H1 (cell line): ENCODE results near the gene SERPINB6. TPM values are rescaled to one million over a fixed set of nuclear protein-coding genes. Genes with fewer than 3 reads are reported as not detected.

ENCODE experiments used
- CTCF ChIA-PET: fragments of 300-600 bp; sonication (Branson Sonifier 250); formaldehyde crosslinking; loops from one replicate; lab custom pipeline; 2021; ENCODE audit not compliant: partially characterized antibody; lab: Charles Lee
- POLR2A ChIA-PET: fragments of 300-600 bp; sonication (Branson Sonifier 250); formaldehyde crosslinking; loops from one replicate; lab custom pipeline; 2021; ENCODE audit warnings: inconsistent platforms; ENCODE audit not compliant: partially characterized antibody; lab: Charles Lee
- DNase-seq, 2 experiments: peaks; one replicate each; pipeline versions ENCODE4 v3.0.0 to v3.0.0-alpha.2; 2010 to 2022; ENCODE audit warnings: low spot score in 2 of 2, low read depth in 1 of 2, mixed read lengths in 1 of 2
- FAIRE-seq: peaks from 2 replicates; lab custom pipeline; 2011; peaks lifted over from hg19 to GRCh38; lab: Jason Lieb, UNC
- H2AFZ ChIP-seq: 2 replicates; pipeline ENCODE4 v1.8.1; 2012; ENCODE audit warnings: low read length, inconsistent platforms
- H2AK5ac ChIP-seq: 2 replicates; pipeline ENCODE4 v1.6.1; 2013; ENCODE audit warnings: low read depth, low read length
- H2BK120ac ChIP-seq: replicated peaks from 2 replicates; pipeline ENCODE3; 2013; ENCODE audit warnings: low read depth, low read length, inconsistent platforms
- H2BK12ac ChIP-seq: 2 replicates; pipeline ENCODE4 v1.6.1; 2013; ENCODE audit warnings: low read depth, low read length
- H2BK15ac ChIP-seq: 2 replicates; pipeline ENCODE4 v1.6.1; 2013; ENCODE audit warnings: low read length
- H2BK20ac ChIP-seq: 2 replicates; pipeline ENCODE4 v1.6.1; 2013; ENCODE audit warnings: low read length
- H2BK5ac ChIP-seq: 2 replicates; pipeline ENCODE4 v1.6.1; 2013; ENCODE audit warnings: low read depth, low read length
- H3K14ac ChIP-seq: 2 replicates; pipeline ENCODE4 v1.6.1; 2013; ENCODE audit warnings: inconsistent platforms; ENCODE audit not compliant: insufficient read length
- H3K18ac ChIP-seq: 2 replicates; pipeline ENCODE4 v1.6.1; 2013; ENCODE audit warnings: low read length; ENCODE audit errors: extremely low read depth
- H3K23ac ChIP-seq: 2 replicates; pipeline ENCODE4 v1.6.1; 2013; ENCODE audit warnings: inconsistent platforms; ENCODE audit not compliant: insufficient read length
- H3K23me2 ChIP-seq: 2 replicates; pipeline ENCODE4 v1.6.1; 2013; ENCODE audit warnings: low read depth, low read length
- H3K27ac ChIP-seq: 2 replicates; pipeline ENCODE4 v1.6.1; 2011; ENCODE audit warnings: low read depth, low read length, inconsistent platforms
- H3K27me3 ChIP-seq, 4 experiments: replicated peaks in 1 of 4; 1 replicate in 1 of 4; 2 replicates in 3 of 4; pipeline versions ENCODE4 v1.6.1 to v1.8.1; 2011 to 2013; ENCODE audit warnings: low read length in 3 of 4, mild to moderate bottlenecking in 3 of 4, inconsistent platforms in 2 of 4, mixed read lengths in 2 of 4, moderate library complexity in 1 of 4; ENCODE audit not compliant: control insufficient read depth in 3 of 4, insufficient read depth in 3 of 4; ENCODE audit errors: extremely low read depth in 1 of 4
- H3K36me3 ChIP-seq, 4 experiments: 2 replicates each; pipeline versions ENCODE4 v1.6.1 to v1.8.1; 2011 to 2013; ENCODE audit warnings: mild to moderate bottlenecking in 4 of 4, low read length in 3 of 4, moderate library complexity in 2 of 4, control low read depth in 1 of 4, inconsistent platforms in 1 of 4; ENCODE audit not compliant: insufficient read depth in 4 of 4, control insufficient read depth in 2 of 4
- H3K4ac ChIP-seq: replicated peaks from 2 replicates; pipeline ENCODE3; 2013; ENCODE audit warnings: low read length, low read depth, mixed read lengths, inconsistent platforms; ENCODE audit not compliant: insufficient read length
- H3K4me1 ChIP-seq, 4 experiments: replicated peaks in 1 of 4; 1 replicate in 1 of 4; 2 replicates in 3 of 4; pipeline versions ENCODE4 v1.6.1 to v1.8.1; 2011 to 2013; ENCODE audit warnings: low read length in 3 of 4, inconsistent platforms in 2 of 4, mixed read lengths in 1 of 4; ENCODE audit not compliant: insufficient read depth in 4 of 4, control insufficient read depth in 3 of 4
- H3K4me2 ChIP-seq, 2 experiments: 2 replicates each; pipeline versions ENCODE4 v1.6.1 to v1.8.1; 2011 to 2013; ENCODE audit warnings: low read depth in 2 of 2, low read length in 2 of 2, control low read depth in 1 of 2, inconsistent platforms in 1 of 2, mild to moderate bottlenecking in 1 of 2; ENCODE audit not compliant: insufficient read depth in 1 of 2
- H3K4me3 ChIP-seq, 4 experiments: fragments of 200-600, 300-600 bp in 1 of 4; sonication (generic), shearing (Covaris generic), sonication (Bioruptor Twin) in 1 of 4; 2 replicates each; pipeline versions ENCODE4 v1.5.1 to v1.8.1; 2011 to 2016; ENCODE audit warnings: low read length in 4 of 4, low read depth in 3 of 4, control low read depth in 2 of 4, inconsistent platforms in 2 of 4, mild to moderate bottlenecking in 2 of 4, mixed read lengths in 1 of 4, moderate library complexity in 1 of 4; ENCODE audit not compliant: insufficient read depth in 2 of 4; ENCODE audit errors: extremely low read depth in 1 of 4
- H3K56ac ChIP-seq: replicated peaks from 2 replicates; pipeline ENCODE3; 2013; ENCODE audit warnings: low read depth, mild to moderate bottlenecking, mixed read lengths, low read length, inconsistent platforms; ENCODE audit not compliant: insufficient read length
- H3K79me1 ChIP-seq: 2 replicates; pipeline ENCODE4 v1.6.1; 2013; ENCODE audit warnings: low read depth, low read length, control low read depth
- H3K79me2 ChIP-seq, 2 experiments: 2 replicates each; pipeline versions ENCODE4 v1.6.1 to v1.8.1; 2012 to 2013; ENCODE audit warnings: low read length in 2 of 2, mild to moderate bottlenecking in 2 of 2, inconsistent platforms in 1 of 2; ENCODE audit not compliant: insufficient read depth in 2 of 2, control insufficient read depth in 1 of 2
- H3K9ac ChIP-seq, 4 experiments: replicated peaks in 1 of 4; 1 replicate in 1 of 4; 2 replicates in 3 of 4; pipeline versions ENCODE4 v1.6.1 to v1.8.1; 2011 to 2013; ENCODE audit warnings: low read depth in 3 of 4, low read length in 3 of 4, control low read depth in 2 of 4, mild to moderate bottlenecking in 2 of 4, moderate library complexity in 2 of 4, inconsistent platforms in 1 of 4; ENCODE audit errors: extremely low read depth in 1 of 4
- H3K9me3 ChIP-seq, 2 experiments: 2 replicates each; pipeline versions ENCODE4 v1.6.1 to v1.8.1; 2012 to 2013; ENCODE audit warnings: mild to moderate bottlenecking in 2 of 2, moderate library complexity in 2 of 2, control low read depth in 1 of 2, inconsistent platforms in 1 of 2, low read depth in 1 of 2, low read length in 1 of 2, mixed read lengths in 1 of 2; ENCODE audit not compliant: insufficient read depth in 2 of 2
- H4K20me1 ChIP-seq, 2 experiments: replicated peaks in 1 of 2; 2 replicates each; pipeline versions ENCODE3 to v1.8.1; 2011 to 2013; ENCODE audit warnings: inconsistent platforms in 2 of 2, low read length in 2 of 2, mild to moderate bottlenecking in 1 of 2; ENCODE audit not compliant: insufficient read depth in 2 of 2, control insufficient read depth in 1 of 2
- H4K5ac ChIP-seq: 2 replicates; pipeline ENCODE4 v1.6.1; 2013; ENCODE audit warnings: low read length, low read depth, mixed read lengths, inconsistent platforms; ENCODE audit not compliant: insufficient read length
- H4K8ac ChIP-seq: 2 replicates; pipeline ENCODE4 v1.8.0; 2013; ENCODE audit warnings: mild to moderate bottlenecking, moderate library complexity, low read length, inconsistent platforms; ENCODE audit not compliant: insufficient read depth; ENCODE audit errors: extremely low read depth
- H4K91ac ChIP-seq: replicated peaks from 2 replicates; pipeline ENCODE3; 2013; ENCODE audit warnings: low read length, mixed read lengths, inconsistent platforms; ENCODE audit not compliant: insufficient read length
- CBX8 ChIP-seq: fragments of 300-800, 300-1000 bp; sonication (generic); IDR thresholded peaks from 2 replicates; pipeline ENCODE4 v1.7.1; 2016; ENCODE audit warnings: low read depth, low read length, borderline replicate concordance
- CEBPB ChIP-seq: IDR thresholded peaks from 2 replicates; pipeline ENCODE4 v1.6.1; 2012; ENCODE audit warnings: low read depth, low read length
- HDAC2 ChIP-seq, 2 experiments: fragments of 300-600 bp in 1 of 2; sonication (generic) in 1 of 2; IDR thresholded peaks; 2 replicates each; pipeline ENCODE4 v1.6.1; 2011 to 2012; ENCODE audit warnings: low read depth in 2 of 2, low read length in 2 of 2, mild to moderate bottlenecking in 2 of 2, moderate library complexity in 2 of 2, borderline replicate concordance in 1 of 2, inconsistent platforms in 1 of 2
- NRF1 ChIP-seq: IDR thresholded peaks from 2 replicates; pipeline ENCODE4 v1.6.1; 2011; ENCODE audit warnings: mild to moderate bottlenecking, low read depth, low read length, improper control_type of control experiment
- SIRT6 ChIP-seq: IDR thresholded peaks from one replicate; pipeline ENCODE4 v1.7.1; 2012; ENCODE audit warnings: low read length, inconsistent platforms
- TAF7 ChIP-seq: optimal IDR thresholded peaks from 2 replicates; pipeline ENCODE3; 2011; ENCODE audit warnings: low read depth, mild to moderate bottlenecking, inconsistent platforms, low read length, moderate library complexity, borderline replicate concordance
- TBP ChIP-seq: IDR thresholded peaks from 2 replicates; pipeline ENCODE4 v1.6.1; 2011; ENCODE audit warnings: low read depth, low read length, improper control_type of control experiment
- TCF12 ChIP-seq: IDR thresholded peaks from 2 replicates; pipeline ENCODE4 v1.6.1; 2011; ENCODE audit warnings: low read depth, mild to moderate bottlenecking, low read length
- WGBS, 2 experiments: shearing (Covaris generic) in 1 of 2; methylation state at CpG; one replicate each; pipeline versions ENCODE4 v1.1.6 to v1.1.7; 2013 to 2015; ENCODE audit warnings: low lambda C conversion rate in 2 of 2, mixed read lengths in 2 of 2, inconsistent platforms in 1 of 2, low coverage in 1 of 2, missing lambda C conversion rate in 1 of 2; ENCODE audit not compliant: insufficient replicate concordance in 2 of 2, insufficient coverage in 1 of 2, insufficient read length in 1 of 2; ENCODE audit errors: extremely low coverage in 1 of 2, missing lambda C conversion rate in 1 of 2; 5-methylcytosine and 5-hydroxymethylcytosine counted together
- polyA plus RNA-seq, 7 experiments: library from polyadenylated mRNA; depleted of rRNA in 3 of 7; stranded (reverse) in 5 of 7; unstranded in 2 of 7; fragments of >200 nt in 5 of 7; fragments of 200-250 nt in 2 of 7; gene quantifications; 1 replicate in 5 of 7; 2 replicates in 1 of 7; 4 replicates in 1 of 7; pipeline versions ENCODE4 v1.2.1 to v1.2.3, GENCODE V29; 2011 to 2013; ENCODE audit warnings: missing spikeins in 2 of 7, mixed read lengths in 2 of 7
- total RNA-seq: library from RNA; stranded (reverse); fragmentation: NEBNext Ultra II Directional; extraction: Animal tissue kit (Norgen Biotek cat#: 25700); gene quantifications from 2 replicates; pipeline ENCODE4 v1.2.1, GENCODE V29; 2021
- TF ChIP-seq, protein P1 (sequence below): IDR thresholded peaks from 2 replicates; pipeline ENCODE4 v1.6.1; 2011; ENCODE audit warnings: low read length, improper control_type of control experiment

The SERPINB6 gene
- total and polyA plus RNA-seq, 2 of the 8 experiments (the other 6 are each of a cell fraction or from before 2014, with no cell fraction given): 27.2 to 29.4 TPM

- Histone ChIP-seq H3K4me2 (peak overlapping the region; percentile 79 to 88), H4K20me1 (no peaks in the 10 kb centered on the region), H3K9ac (peak overlapping the region; percentile 92 to 98 (median 96)), H3K9me3 (no peaks in the 10 kb centered on the region), H3K23ac (no peak overlapping the region), H3K79me2 (no peaks in the 10 kb centered on the region), H2BK12ac (peak overlapping the region; percentile 98), H3K18ac (peak overlapping the region; percentile 96), H4K91ac (peak overlapping the region; percentile 59), H2BK120ac (peak overlapping the region; percentile 41), H4K5ac (peak overlapping the region; percentile 83), H4K8ac (peak overlapping the region; percentile 97; the same call in 1 of the 2 replicates), H3K27ac (peak overlapping the region; percentile 99), H2BK5ac (peak overlapping the region; percentile 96), H2BK15ac (peak overlapping the region; percentile 67; the same call in 1 of the 2 replicates), H3K4me3 (peak overlapping the region; percentile 52 to 70 (median 62)), H3K27me3 (no peaks in the 10 kb centered on the region), H3K79me1 (no peaks in the 10 kb centered on the region), H3K4me1 (peaks cover 12 to 29% (median 16%) of the 10 kb centered on the region in 4 experiments), H2AK5ac (peak overlapping the region; percentile 70; the same call in 1 of the 2 replicates), H3K4ac (peak overlapping the region; percentile 6), H3K56ac (peak overlapping the region; percentile 90), H2AFZ (peak overlapping the region; percentile 82; the same call in 1 of the 2 replicates), H3K36me3 (no peaks in the 10 kb centered on the region), H3K14ac (no peak overlapping the region), H3K23me2 (peaks cover 4% of the 10 kb centered on the region), H2BK20ac (peak overlapping the region; percentile 56; the same call in 1 of the 2 replicates)
- FAIRE-seq (peak; percentile 78), DNase-seq (peak; percentile 73 to 75)
- CTCF ChIA-PET: interaction anchor here (0.5 to 7.3 kb wide), 31 partner anchors 10 to 997 kb away, joined by 3 to 142 read pairs (median 4); partner anchors contain the start of genes MYLK4, NQO2, RIPK1 and SERPINB6
- POLR2A ChIA-PET: interaction anchor here (0.7 to 5.0 kb wide), 31 partner anchors 10 to 270 kb away, joined by 3 to 47 read pairs (median 4); partner anchors contain the start of genes NQO2, RIPK1, SERPINB1 and SERPINB6
- 6% methylated on average over 22 of the region's 22 CpGs; no CpG with 5 or more reads in 1 of the 2 experiments for WGBS, 2 experiments
- TF ChIP-seq NRF1 (no peak), HDAC2 (IDR thresholded peaks at IDR 0.05; ENCODE audit: borderline replicate concordance in 1 of 2, low read depth in 2 of 2, low read length in 2 of 2) (no peak), CEBPB (no peak), SIRT6 (no peak), TAF7 (no peak), TCF12 (no peak), CBX8 (no peak), TBP (peak; percentile 88)
- TF ChIP-seq, protein P1, sequence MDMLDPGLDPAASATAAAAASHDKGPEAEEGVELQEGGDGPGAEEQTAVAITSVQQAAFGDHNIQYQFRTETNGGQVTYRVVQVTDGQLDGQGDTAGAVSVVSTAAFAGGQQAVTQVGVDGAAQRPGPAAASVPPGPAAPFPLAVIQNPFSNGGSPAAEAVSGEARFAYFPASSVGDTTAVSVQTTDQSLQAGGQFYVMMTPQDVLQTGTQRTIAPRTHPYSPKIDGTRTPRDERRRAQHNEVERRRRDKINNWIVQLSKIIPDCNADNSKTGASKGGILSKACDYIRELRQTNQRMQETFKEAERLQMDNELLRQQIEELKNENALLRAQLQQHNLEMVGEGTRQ: no peak
Measured at GRCh38 chr6:2989332-2990247, 18.2 kb upstream of the SERPINB6 start.
